GM18505 (cell line): ENCODE measurements around the gene SLF1.

Experiments
- ATAC-seq: cut with Tn5 transposase; IDR thresholded peaks from one replicate; pipeline ENCODE4 v1.9.1; 2021; ENCODE audit not compliant: unreplicated experiment
- POLR2A ChIP-seq: IDR thresholded peaks from 4 replicates; pipeline ENCODE4 v1.6.1; 2011; ENCODE audit warnings: borderline replicate concordance; ENCODE audit not compliant: insufficient read depth, insufficient read length; ENCODE audit errors: extremely low read depth

SLF1 gene

GRCh38 chr5:94707359-94707758 is 88.9 kb downstream of the SLF1 start:
- peak; percentile 37 for ATAC-seq
- no peak for TF ChIP-seq POLR2A

GRCh38 chr5:94709277-94709676 is 90.8 kb downstream of the SLF1 start:
- no peak for ATAC-seq

GRCh38 chr5:94711785-94712184 is 93.3 kb downstream of the SLF1 start:
- TF ChIP-seq POLR2A: no peak

More at GRCh38 chr5:94709277-94709676, 90.8 kb downstream of the SLF1 start:
- TF ChIP-seq POLR2A: no peak

GRCh38 chr5:94715768-94716167 is 97.3 kb downstream of the SLF1 start:
- TF ChIP-seq POLR2A: no peak
- ATAC-seq: no peak

More at GRCh38 chr5:94711785-94712184, 93.3 kb downstream of the SLF1 start:
- no peak for ATAC-seq

GRCh38 chr5:94725142-94725541 is 106.7 kb downstream of the SLF1 start:
- ATAC-seq: no peak
- no peak for TF ChIP-seq POLR2A

- TF ChIP-seq POLR2A: no peak
- no peak for ATAC-seq
Observed at GRCh38 chr5:94731471-94731870, 113.0 kb downstream of the SLF1 start.

GRCh38 chr5:94736498-94736897 is 118.0 kb downstream of the SLF1 start:
- TF ChIP-seq POLR2A: no peak
- no peak for ATAC-seq

- TF ChIP-seq POLR2A: no peak
- ATAC-seq: no peak
Observed at GRCh38 chr5:94740286-94740685, 121.8 kb downstream of the SLF1 start.

GRCh38 chr5:94742852-94743251 is 124.4 kb downstream of the SLF1 start:
- ATAC-seq: no peak
- no peak for TF ChIP-seq POLR2A

- TF ChIP-seq POLR2A: no peak
- ATAC-seq: no peak
Observed at GRCh38 chr5:94744906-94745305, 126.4 kb downstream of the SLF1 start.

GRCh38 chr5:94745786-94746730 is 127.6 kb downstream of the SLF1 start:
- peak; percentile 80 for ATAC-seq

GRCh38 chr5:94746731-94747124 is 128.3 kb downstream of the SLF1 start:
- ATAC-seq: peak; percentile 52
- TF ChIP-seq POLR2A: no peak

More at GRCh38 chr5:94745786-94746730, 127.6 kb downstream of the SLF1 start:
- no peak for TF ChIP-seq POLR2A
